HAP-1 (cell line): ENCODE data around the gene RUNX3.
A peak's percentile ranks its signal among the peaks of the same experiment; 100 is the strongest.
"Not testable (repeated sequence)": the region's sequence is repeated elsewhere in the genome, so short reads cannot be mapped to it uniquely, and the experiment has no call there.

ENCODE experiments used
- DNase-seq, 2 experiments: peaks; one replicate each; pipeline ENCODE4 v3.0.0-alpha.2; 2016 to 2020; ENCODE audit warnings: low spot score in 2 of 2
- H3K27me3 ChIP-seq: fragments of 250-450 bp; sonication (Bioruptor Pico); 2 replicates; pipeline ENCODE4 v1.5.1; 2020; ENCODE audit warnings: low read depth, mild to moderate bottlenecking, moderate library complexity
- H3K36me3 ChIP-seq: fragments of 250-450 bp; sonication (Bioruptor Pico); replicated peaks from 2 replicates; pipeline ENCODE4 v1.5.1; 2020; ENCODE audit warnings: mild to moderate bottlenecking
- H3K4me1 ChIP-seq: fragments of 250-450 bp; sonication (Bioruptor Pico); 2 replicates; pipeline ENCODE4 v1.5.1; 2020; ENCODE audit warnings: mild to moderate bottlenecking
- H3K4me3 ChIP-seq: fragments of 250-450 bp; sonication (Bioruptor Pico); 2 replicates; pipeline ENCODE4 v1.5.1; 2020; ENCODE audit warnings: mild to moderate bottlenecking, moderate library complexity
- H3K9me3 ChIP-seq: fragments of 250-450 bp; sonication (Bioruptor Pico); 2 replicates; pipeline ENCODE4 v1.5.1; 2020; ENCODE audit warnings: mild to moderate bottlenecking, moderate library complexity
- in situ Hi-C: fragments of 300-500 bp; cut with MboI; formaldehyde crosslinking; loops from 3 replicates; pipeline ENCODE4 v1.14.3; 2020; ENCODE audit warnings: low sequenced_read_pairs, inconsistent platforms, mixed read lengths

RUNX3 gene

GRCh38 chr1:24898152-24898908 lies 31.7 kb downstream of the RUNX3 start:
- DNase-seq = peak in 1 of 2 experiments; percentile 70
- no peaks in the 10 kb centered on the region for H3K9me3 ChIP-seq
- no peaks in the 10 kb centered on the region; the same call in 1 of the 2 replicates for H3K36me3 ChIP-seq
- no peak overlapping the region for H3K4me3 ChIP-seq
- H3K27me3 ChIP-seq = no peaks in the 10 kb centered on the region
- in situ Hi-C loops = no loop called here
- no peaks in the 10 kb centered on the region for H3K4me1 ChIP-seq

- in situ Hi-C loops = no loop called here
Observed at GRCh38 chr1:24897263-24898151, 32.6 kb downstream of the RUNX3 start.

GRCh38 chr1:24896596-24897262 lies 33.3 kb downstream of the RUNX3 start:
- peak in 1 of 2 experiments; percentile 6 for DNase-seq
- H3K4me3 ChIP-seq = no peak overlapping the region
- in situ Hi-C loops = no loop called here
- H3K27me3 ChIP-seq = no peaks in the 10 kb centered on the region
- no peaks in the 10 kb centered on the region for H3K36me3 ChIP-seq
- H3K9me3 ChIP-seq = peaks cover 8% of the 10 kb centered on the region; the same call in 1 of the 2 replicates
- no peaks in the 10 kb centered on the region for H3K4me1 ChIP-seq

More at GRCh38 chr1:24897263-24898151, 32.6 kb downstream of the RUNX3 start:
- Histone ChIP-seq H3K4me1 (no peaks in the 10 kb centered on the region), H3K36me3 (no peaks in the 10 kb centered on the region), H3K27me3 (no peaks in the 10 kb centered on the region), H3K9me3 (0 out of 2 replicates have a peak, but pooled peaks cover 2% of the 10 kb centered on the region), H3K4me3 (no peak overlapping the region)
- DNase-seq = no peak

- no peak for DNase-seq
- H3K4me1 ChIP-seq = no peaks in the 10 kb centered on the region
- in situ Hi-C loops = no loop called here
- no peaks in the 10 kb centered on the region for H3K27me3 ChIP-seq
- peaks cover 13% of the 10 kb centered on the region; the same call in 1 of the 2 replicates for H3K9me3 ChIP-seq
- no peak overlapping the region for H3K4me3 ChIP-seq
- H3K36me3 ChIP-seq = no peaks in the 10 kb centered on the region
Observed at GRCh38 chr1:24896176-24896575, 33.9 kb downstream of the RUNX3 start.

GRCh38 chr1:24895511-24895910 lies 34.6 kb downstream of the RUNX3 start:
- peaks cover 13% of the 10 kb centered on the region; the same call in 1 of the 2 replicates for H3K9me3 ChIP-seq
- no peaks in the 10 kb centered on the region for H3K27me3 ChIP-seq
- H3K36me3 ChIP-seq = no peaks in the 10 kb centered on the region
- no peak overlapping the region for H3K4me3 ChIP-seq
- in situ Hi-C loops = no loop called here
- no peaks in the 10 kb centered on the region for H3K4me1 ChIP-seq
- DNase-seq = no peak

GRCh38 chr1:24894002-24894401 lies 36.1 kb downstream of the RUNX3 start:
- Histone ChIP-seq H3K27me3 (no peaks in the 10 kb centered on the region), H3K36me3 (no peaks in the 10 kb centered on the region), H3K9me3 (peaks cover 13% of the 10 kb centered on the region; the same call in 1 of the 2 replicates), H3K4me3 (no peak overlapping the region), H3K4me1 (no peaks in the 10 kb centered on the region)
- DNase-seq = no peak
- in situ Hi-C loops = no loop called here

GRCh38 chr1:24893431-24893830 lies 36.6 kb downstream of the RUNX3 start:
- Histone ChIP-seq H3K4me1 (no peaks in the 10 kb centered on the region), H3K27me3 (no peaks in the 10 kb centered on the region), H3K4me3 (no peak overlapping the region), H3K9me3 (peaks cover 13% of the 10 kb centered on the region; the same call in 1 of the 2 replicates), H3K36me3 (no peaks in the 10 kb centered on the region)
- in situ Hi-C loops = no loop called here
- no peak for DNase-seq

GRCh38 chr1:24892188-24893153 lies 37.6 kb downstream of the RUNX3 start:
- in situ Hi-C loops = no loop called here
- H3K4me3 ChIP-seq = no peak overlapping the region
- no peaks in the 10 kb centered on the region for H3K36me3 ChIP-seq
- peaks cover 13% of the 10 kb centered on the region; the same call in 1 of the 2 replicates for H3K9me3 ChIP-seq
- no peaks in the 10 kb centered on the region for H3K27me3 ChIP-seq
- H3K4me1 ChIP-seq = no peaks in the 10 kb centered on the region
- DNase-seq = no peak

GRCh38 chr1:24891367-24891766 lies 38.7 kb downstream of the RUNX3 start:
- H3K9me3 ChIP-seq = peaks cover 13% of the 10 kb centered on the region; the same call in 1 of the 2 replicates
- DNase-seq, H3K36me3 ChIP-seq, H3K4me3 ChIP-seq, in situ Hi-C loops, H3K27me3 ChIP-seq, H3K4me1 ChIP-seq: not testable (repeated sequence)

- no peak overlapping the region for H3K4me3 ChIP-seq
- no peaks in the 10 kb centered on the region for H3K36me3 ChIP-seq
- no peaks in the 10 kb centered on the region for H3K27me3 ChIP-seq
- peaks cover 13% of the 10 kb centered on the region; the same call in 1 of the 2 replicates for H3K9me3 ChIP-seq
- no peak for DNase-seq
- H3K4me1 ChIP-seq = no peaks in the 10 kb centered on the region
- in situ Hi-C loops = no loop called here
Observed at GRCh38 chr1:24890887-24891286, 39.2 kb downstream of the RUNX3 start.

GRCh38 chr1:24888971-24889676 lies 41.0 kb downstream of the RUNX3 start:
- DNase-seq = no peak
- Histone ChIP-seq H3K4me1 (no peaks in the 10 kb centered on the region), H3K36me3 (no peaks in the 10 kb centered on the region), H3K9me3 (peaks cover 13% of the 10 kb centered on the region; the same call in 1 of the 2 replicates), H3K27me3 (no peaks in the 10 kb centered on the region), H3K4me3 (no peak overlapping the region)
- in situ Hi-C loops = no loop called here
